GM21390 (cell line): ENCODE results near the gene MKNK1.

Experiments used
- ATAC-seq: cut with Tn5 transposase; IDR thresholded peaks from one replicate; pipeline ENCODE4 v1.9.1; 2021; ENCODE audit not compliant: unreplicated experiment

MKNK1 gene

DNA sequence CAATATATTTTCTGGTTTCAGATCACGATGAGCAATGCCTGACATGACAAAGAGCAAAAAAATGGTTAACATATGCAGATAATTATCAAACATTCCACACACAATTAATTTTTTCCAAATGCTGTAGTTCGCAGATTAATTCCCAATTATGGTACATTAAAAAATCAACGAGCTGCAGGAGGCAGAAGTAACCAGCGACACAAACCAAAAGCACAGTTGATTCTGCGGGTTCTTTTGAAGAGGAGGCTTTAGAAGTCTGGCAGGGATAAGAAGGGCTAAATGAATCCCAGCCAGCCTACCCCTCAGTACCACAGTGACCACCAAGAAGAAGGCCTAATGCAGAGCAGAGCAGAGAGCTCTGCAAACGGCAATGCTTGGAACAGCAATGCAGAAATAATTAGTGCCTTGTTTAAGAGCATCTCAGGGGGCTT, 35.6 kb downstream of the MKNK1 start:
- no peak for ATAC-seq

DNA sequence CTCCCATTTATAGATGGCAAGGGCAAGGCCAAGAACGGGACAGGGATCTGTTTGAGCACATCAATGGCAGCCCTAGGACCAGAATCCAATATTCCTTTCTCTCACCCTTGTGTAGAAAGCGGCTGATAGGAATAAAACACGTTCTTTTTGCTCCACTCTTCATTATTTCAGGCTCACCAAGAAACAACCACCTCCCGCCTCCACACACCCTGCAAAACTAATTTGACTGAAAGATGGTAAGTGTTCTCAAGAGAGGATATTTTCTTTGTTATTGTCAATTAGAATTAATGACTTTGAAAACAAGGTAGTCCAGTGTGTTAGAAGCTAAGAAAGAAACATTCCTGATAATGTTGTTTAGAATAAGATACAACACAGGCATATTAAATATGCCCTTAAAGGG, 40.7 kb downstream of the MKNK1 start:
- ATAC-seq = no peak

DNA sequence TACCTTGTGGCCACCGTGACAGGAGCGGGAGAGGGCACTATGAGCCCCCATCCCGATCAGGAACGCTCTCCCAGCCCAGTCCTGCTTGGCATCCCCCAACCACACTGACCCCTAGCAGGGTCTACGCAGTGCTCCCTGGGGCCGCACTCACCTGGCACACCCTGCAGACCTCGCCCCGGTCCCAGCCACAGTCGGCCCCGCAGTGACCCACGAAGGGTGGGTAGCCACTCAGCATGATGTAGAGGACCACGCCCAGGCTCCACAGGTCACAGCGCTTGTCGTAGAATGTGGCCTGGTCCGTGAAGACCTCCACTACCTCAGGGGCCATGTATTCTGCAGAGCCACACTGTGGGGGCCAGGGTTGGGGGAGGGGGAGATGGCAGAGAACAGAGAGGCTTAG, 41.6 kb downstream of the MKNK1 start:
- no peak for ATAC-seq

DNA sequence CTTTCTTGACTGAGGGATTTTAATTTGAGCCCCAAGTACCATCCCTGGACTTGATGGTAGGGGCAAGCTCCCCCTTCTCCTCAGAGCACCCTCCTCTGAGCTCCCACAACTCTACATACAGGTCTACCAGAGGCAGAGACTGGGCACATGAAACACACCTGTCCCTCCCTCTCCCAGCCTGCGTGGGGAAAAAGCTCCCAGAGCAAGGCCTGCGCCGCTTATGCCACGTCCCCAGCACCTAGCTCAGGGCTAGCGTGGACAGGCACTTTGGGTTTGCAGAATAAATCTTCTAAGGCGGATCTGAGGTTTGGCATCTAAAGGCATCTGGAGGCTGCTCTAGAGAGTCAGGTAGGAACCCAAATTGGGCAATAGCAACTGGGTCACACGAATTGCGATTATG, 45.1 kb downstream of the MKNK1 start:
- no peak for ATAC-seq

DNA sequence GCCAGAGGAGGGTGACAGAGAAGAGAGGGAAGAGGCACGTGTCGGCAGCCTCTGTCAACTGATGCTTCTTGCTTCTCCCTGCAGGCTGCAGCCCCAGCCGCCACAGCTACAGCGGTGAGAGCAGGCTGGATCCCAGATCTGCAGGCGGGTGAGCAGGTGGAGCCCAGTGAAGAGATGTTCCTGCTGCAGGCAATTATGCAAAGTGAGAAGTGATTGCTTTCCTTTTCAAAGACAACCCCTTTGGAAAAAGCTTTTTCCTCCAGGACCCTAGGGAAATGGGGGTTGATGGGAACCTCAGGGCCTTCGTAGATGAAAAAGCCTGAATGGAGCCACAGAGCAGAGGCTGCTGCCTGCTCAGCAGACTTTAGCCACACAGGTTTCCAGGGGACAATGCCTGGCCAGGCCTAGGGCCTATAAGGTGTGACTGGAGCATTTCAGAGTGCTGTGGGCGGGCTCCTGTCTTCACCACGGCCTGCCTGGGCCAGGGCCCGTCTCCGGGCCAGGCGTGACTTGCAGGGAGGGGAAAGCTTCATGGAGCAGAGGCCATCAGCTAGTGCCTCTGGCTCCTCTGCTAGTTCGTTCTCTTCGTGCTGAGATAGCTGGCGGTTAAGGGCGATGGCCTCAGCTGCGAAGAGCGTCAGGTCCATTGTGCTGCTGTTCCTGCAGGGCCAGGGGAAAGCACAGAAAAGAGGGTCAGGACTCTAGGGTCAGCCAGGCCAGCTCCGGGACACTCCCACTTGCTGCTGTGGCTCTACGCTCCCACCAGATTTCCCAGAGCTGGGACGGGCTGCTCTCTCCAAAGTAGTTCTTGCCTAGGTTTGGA, 45.7 kb downstream of the MKNK1 start:
- no peak for ATAC-seq

DNA sequence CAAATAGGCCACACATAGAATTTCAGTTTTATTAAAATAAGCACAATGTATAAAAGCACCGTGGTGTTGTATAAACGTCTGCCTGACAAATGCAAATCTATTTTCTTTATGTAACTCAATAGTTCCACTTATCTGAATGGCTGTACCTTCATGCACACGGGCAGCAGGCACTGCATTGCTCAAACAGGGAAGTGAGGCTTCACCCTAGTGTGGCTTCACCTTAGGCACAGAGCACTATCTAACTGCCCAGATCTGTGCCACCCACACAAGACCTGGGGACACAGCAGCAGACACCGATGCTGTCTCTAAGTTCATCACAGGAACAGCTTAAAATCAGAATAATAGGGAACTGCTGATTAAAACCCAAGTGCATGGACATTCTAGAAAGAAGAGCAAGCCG, 46.7 kb downstream of the MKNK1 start:
- ATAC-seq = no peak

DNA sequence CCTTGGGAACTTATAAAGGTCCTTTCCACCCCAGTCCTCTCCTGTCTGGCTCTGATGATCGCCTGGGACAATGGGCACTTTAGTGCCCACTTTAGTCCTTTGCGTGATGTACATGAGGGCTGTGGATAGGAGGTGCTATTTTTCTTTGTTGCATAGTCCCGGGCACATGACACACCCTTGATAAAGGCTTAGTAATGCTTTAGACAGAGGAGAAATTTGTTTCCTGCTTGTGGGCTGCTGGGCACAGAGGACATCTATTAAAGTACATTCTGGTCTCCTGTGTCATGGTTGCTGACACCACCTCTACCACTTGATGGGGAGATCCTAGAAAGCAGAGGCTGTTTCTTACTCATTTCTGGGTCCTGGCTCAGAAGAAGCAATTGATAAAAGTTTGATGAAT, 47.2 kb downstream of the MKNK1 start:
- no peak for ATAC-seq

DNA sequence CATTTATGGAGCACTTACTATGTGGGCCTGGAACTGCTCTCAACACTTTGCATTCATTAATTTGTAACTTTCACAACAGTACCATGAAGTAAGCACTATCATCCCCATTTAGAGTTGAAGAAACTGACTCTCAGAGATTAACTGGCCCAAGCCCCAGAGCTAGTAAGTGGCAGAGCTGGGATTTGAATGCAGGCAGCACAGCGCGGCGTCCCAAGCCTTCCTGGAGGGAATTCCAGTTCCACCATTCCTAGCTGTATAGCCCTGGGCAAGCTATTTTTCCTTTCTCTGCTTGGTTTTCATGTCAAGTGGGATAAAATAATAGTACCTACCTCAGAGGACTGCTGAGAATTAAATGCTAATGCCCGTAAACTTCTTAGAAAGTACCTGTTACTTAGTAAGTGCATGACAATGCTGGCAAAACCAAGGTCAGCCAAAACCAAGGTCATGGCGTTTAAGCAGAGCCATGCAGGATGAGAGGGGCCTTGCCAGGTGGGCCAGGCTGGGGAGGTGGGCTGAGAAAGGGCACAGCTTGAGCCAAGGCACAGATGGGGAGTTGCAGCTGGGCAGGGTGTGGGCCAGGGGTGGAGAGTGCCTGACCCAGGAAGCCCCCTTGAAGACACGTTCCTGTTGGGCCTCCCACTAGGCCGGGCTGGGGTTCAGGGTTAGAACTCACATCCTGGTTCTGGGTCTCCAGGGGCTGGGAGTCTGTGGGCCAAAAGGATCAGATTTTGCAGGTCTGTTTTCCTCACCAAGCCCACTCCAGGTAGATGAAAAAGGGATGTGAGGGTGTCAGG, 48.0 kb downstream of the MKNK1 start:
- no peak for ATAC-seq

DNA sequence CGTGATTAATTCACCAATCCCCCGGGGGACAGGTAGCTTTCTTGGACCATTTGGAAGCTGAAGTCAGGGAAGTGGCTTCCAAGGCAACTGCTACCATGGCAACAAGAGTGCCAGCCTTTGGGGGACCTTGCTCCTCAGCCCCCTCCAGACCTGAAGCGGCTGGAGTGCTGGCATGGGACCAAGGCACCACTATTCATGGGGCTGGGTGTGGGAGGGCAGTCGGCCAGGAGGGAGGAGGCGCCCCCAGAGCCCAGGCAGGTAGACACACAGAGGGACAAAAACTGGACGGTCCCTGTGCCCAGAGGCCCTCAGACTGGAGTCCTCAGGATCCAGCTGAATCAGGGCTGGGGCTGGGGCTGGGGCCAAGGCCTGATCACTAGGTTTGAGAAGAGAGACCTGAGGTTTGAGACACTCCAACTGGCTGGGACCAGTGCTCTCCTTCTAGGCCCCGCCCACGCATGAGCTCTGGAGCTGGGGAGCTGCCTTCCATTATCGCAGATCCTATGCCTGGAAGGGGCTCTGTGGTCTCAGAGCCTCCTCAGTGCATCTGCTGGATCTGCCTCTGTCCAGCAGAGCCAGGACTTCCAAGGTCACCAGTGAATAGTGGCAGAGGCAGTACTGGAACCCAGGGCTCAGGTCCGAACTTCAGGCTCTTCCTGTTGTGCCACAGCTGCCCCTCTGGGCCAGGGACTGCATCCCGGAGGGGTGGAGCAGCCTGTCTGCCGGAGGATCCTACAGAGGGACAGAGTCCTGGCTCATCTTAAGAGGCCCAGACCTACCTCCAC, 49.3 kb downstream of the MKNK1 start:
- ATAC-seq = no peak

DNA sequence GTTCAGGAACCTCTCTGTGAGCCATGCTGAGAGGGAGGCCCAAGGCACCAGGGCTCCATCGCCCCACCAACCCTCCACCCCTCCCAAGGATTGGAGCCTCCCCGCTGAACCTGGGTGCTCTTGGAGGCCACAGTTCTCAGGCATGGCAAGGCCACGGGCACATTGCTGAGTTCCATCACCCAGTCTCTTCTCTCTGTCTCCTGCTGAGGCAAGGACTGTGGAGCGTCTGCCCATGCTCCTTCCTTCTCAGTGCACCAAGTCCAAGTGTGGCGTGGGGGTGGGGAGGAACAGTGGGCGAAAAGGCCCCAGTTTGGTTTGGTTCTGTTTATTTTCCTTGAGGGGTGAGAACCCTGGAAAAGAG, 49.9 kb downstream of the MKNK1 start:
- no peak for ATAC-seq

DNA sequence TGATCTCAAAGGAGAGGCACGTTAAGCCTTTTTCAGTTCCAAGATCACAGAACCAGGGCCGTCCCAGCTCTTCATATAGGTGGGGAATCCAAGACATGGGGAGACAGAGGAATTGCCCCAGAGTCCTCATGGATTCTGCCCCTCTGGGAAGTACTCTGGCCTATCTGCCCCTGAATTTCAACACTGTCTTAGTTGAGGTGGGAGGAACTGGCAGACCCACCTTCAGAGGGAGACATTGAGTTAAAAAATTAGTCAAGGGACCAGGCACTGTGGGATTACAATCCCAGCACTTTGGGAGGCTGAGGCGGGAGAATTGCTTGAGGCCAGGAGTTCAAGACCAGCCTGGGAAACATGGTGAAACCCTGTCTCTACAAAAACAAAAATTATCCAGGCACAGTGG, 50.6 kb downstream of the MKNK1 start:
- ATAC-seq = no peak

DNA sequence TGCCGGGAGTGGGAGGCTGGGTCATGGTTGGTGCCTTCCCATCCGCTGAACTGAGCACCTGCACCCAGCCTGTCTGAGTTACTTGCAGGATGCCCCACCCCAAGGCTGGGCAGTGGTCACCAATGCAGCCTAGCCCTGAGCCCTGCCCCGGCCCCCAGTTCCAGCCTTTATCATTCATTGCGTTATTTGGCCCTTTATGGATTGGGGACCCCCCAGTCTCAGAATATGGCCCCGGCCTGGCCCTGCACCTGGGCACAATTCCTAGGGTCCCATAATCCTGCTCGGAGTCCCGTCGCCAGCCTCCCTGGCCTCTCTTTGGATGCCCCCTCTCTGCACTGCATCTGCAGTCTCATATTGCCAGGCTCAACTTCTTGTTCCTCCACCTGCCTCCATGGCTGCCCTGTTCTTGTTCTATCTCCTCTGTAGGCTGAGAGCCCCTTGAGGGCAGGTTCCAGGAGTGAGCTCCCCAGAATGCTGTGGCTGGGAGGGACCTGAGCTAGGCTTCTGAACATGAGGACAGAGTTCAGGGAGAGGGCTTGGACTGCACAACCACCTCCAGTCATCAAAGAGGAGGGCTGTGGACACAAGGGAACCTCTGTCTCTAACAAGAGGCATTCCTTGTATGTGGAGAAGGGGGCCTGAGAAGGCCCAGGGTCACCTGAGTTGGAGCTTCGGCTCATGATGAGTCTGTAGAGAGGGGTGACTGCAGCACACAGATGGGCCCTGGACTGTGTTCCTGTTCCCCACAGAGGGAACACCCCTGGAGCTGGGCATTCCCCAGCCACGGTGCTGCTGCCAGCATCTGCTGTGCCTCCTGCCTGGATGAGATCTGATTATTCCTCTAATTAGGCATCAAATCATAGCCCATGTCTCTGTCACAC, 51.5 kb downstream of the MKNK1 start:
- no peak for ATAC-seq

DNA sequence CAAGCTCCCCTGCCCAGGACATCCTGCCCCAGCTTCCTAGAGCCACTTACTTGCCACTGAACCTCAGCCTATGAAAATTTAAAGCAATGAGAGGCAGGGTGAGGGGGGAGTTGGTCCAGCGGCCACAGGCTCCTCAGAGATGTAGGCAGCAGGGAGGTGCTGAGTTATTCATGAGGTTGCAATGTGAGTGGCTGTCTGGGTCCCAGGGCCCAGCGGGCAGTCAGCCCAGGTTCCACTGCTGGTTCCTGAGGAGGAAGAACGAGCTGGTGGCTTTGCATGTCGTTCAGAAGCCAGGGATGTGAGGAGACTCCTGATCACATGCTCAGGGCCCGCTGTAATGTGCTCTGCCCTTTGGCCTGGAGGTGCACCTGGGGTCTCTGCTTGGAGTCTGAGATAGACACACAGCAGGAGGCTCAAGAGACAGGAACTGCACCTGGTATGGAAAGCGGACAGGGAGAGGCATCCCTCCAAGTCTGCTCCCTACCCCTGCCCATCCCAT, 52.4 kb downstream of the MKNK1 start, which contains the start of gene KNCN:
TSS of gene KNCN (minus strand) at position 51 of the 499 bp plus-strand sequence. CDS start 432 bp downstream, outside the sequence.
- no peak for ATAC-seq

DNA sequence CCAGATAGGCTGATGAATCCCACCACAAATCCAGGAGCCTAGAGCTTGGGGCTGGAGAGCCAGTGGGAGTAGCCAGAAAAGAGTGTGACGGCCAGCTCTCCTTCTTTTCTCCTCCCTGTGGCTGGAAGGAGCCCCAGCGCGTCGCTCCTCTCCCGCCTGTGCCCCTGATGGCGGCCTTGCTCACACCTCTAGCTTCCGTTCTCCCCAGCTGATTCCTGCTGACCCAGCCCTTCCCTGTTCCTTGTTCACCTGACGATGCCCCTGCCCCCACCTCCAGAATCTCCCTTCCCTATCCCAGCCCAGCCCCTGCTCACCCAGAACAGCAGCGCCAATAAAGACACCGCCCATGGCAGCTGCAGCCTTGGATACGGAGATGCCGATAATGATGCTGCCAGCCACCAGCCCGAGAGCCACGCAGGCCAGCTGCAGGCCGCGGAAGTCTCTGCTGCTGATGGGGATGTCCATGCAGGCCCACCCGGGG, 53.3 kb downstream of the MKNK1 start:
- ATAC-seq = no peak

DNA sequence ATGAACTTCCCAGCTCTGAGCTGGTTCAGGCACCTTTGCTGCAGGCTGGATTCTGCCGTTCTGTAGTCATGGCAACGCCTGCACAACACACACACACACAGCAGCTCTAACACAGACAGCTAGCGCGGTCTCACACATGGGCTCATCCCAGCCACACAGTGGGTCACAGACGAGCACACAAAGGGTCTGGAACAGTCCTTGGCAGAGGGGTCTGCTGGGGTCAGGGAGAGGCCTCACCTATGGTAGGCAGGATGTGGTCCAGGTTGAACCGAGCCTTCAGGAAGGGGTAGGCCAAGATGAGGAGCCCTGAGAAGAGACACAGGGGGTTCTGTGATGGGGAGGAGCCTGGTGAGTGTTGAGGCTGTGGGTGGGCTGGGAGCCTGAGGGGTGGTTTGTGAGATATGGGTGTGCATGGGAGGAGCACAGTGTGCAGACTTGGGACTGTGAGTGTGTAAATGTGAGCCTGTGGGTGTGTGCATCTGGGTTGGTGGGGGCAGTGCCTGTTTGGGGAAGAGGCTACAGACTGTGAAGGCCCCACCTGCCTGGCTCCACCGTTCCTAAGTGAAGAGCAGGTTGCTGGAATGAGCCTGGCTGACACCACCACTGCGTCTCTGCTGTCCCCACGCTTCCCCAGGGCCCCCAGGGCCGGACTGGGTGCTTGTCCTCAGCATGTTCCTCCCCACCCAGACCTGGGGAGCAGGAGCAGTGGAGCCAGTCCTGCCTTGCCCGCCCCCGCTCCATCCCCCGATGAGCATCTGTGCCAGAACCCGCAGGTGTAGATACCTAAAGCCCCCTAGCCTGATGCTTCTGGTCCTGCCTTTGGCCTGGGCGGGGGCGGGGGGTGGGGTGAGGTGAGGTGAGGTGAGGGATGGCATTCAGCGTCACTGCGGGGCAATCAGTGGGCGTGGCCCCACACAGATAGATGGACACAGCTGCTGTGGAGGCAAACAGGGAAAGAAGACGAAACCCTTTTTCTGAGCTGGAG, 54.1 kb downstream of the MKNK1 start:
- ATAC-seq = no peak

DNA sequence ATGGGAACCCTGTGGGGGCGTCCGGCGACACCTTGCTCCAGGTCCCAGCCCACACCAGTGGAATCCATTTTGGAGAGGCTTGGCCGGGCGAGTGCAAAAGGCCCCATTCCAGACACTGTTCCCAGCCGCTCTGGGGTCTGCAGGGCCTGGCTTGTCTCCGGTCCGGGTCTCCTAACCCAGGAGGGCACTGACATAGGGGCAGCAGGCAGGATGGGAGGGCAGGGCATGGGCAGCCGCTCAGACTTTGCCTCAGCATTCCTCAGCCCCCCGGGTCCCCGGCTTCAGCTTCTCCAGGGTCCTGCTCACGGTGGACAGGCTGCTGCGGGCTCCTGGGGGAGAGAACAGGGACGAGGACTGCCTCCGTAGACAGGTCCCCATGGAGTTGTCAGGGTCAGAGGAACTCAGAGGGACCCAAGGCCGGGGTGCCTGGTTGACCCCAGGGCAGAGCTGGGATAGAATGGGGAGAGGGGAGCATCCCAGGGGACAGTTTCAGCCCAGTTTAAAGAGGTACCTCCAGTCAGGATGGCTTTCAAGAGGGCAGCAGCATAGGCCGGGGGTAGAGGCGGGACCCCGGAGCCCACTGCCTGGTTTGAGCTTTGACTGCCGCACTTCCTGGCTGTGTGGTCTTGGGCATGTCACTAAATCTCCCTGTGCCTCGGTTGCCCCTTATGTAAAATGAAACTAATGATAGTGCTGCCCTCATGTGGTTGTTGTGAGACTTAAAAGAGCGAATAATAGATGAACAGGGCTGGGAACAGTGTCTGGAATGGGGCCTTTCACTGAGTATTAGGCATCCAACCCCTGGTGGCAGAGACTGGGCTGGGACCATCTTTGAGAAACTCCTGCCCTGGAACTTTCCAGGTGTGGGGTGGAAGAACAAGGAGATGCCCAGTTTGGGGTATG, 56.3 kb downstream of the MKNK1 start:
- ATAC-seq = no peak

DNA sequence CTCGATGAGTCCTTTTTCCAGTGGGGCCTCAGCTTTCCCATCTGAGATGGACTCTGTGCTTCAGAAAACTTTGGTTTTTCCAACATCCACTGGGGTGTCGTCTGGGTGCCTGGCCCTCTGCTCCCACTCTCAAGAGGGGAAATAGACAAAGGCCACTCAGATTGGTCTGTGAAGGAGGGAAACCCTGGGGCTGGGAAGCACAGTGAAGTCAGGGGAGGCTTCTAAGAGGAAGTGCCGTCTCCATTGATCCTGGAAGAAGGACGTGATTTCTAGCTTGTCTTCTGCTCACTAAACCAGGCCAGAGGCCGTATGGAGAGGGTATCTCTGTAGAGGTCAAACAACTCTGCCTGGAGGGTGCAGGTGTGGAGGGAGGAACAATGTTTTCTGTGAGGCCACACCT, 57.9 kb downstream of the MKNK1 start:
- ATAC-seq = no peak

DNA sequence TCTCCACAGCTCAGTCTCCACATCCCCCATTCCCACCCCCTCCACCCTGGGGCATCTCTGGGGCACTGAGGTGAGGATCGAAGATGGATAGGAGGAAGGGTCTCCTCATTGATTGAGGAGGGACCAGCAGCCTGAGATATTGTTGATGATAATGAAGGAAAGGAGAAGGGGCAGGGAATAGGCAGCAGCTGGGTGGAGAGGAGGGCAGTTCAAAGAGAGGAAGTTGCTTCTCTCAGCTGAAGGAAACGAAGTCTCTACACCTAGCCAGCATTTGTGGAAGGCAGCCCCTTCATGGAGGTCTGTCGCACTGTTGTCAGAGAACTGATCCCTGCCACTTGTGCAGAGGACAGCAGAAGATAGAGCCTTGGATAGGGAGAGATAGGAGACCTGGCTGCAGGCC, 58.3 kb downstream of the MKNK1 start:
- ATAC-seq = no peak
